ENCODE measurements around the gene MEGF11. TPM values are rescaled to one million over a fixed set of nuclear protein-coding genes. Genes with fewer than 3 reads are reported as not detected.
"Not testable (repeated sequence)": the region's sequence is repeated elsewhere in the genome, so short reads cannot be mapped to it uniquely, and the experiment has no call there.

The MEGF11 gene
- total RNA-seq, 1 experiment from 2014 or later = not detected

- Histone ChIP-seq H3K79me2 (ENCODE audit: low read length) (no peaks in the 10 kb centered on the region), H3K4me2 (ENCODE audit: low read length) (peak overlapping the region; percentile 53), H3K9me3 (ENCODE audit: low read length) (no peaks in the 10 kb centered on the region), H3K9me2 (replicated peaks; ENCODE audit: low read length) (no peaks in the 10 kb centered on the region), H3K27ac (ENCODE audit: low read length) (peak overlapping the region; percentile 30; the same call in 1 of the 2 replicates), H3K4me1 (ENCODE audit: insufficient read depth, low read length) (peaks cover 9% of the 10 kb centered on the region), H3K4me3 (ENCODE audit: low read length) (peak overlapping the region; percentile 25; the same call in 1 of the 2 replicates), H3K9ac (ENCODE audit: low read length) (no peak overlapping the region), H4K20me1 (ENCODE audit: low read length) (no peaks in the 10 kb centered on the region), H3F3A (ENCODE audit: low read length, unreplicated experiment) (no peaks in the 10 kb centered on the region), H3K36me3 (ENCODE audit: low read depth, low read length) (no peaks in the 10 kb centered on the region), H3K27me3 (ENCODE audit: low read length) (no peaks in the 10 kb centered on the region), H2AFZ (ENCODE audit: low read length) (peak overlapping the region; percentile 41; the same call in 1 of the 2 replicates)
- CTCF ChIA-PET = no interaction called here
- intact Hi-C loops (cut with micrococcal nuclease) = no loop called here
- DNase-seq (peak; percentile 82), ATAC-seq (peak; percentile 85)
- POLR2A ChIA-PET (ENCODE audit: unreplicated experiment) = no interaction called here
- TF ChIP-seq EZH2phosphoT487 (IDR thresholded peaks at IDR 0.05; ENCODE audit: borderline replicate concordance, low read length) = no peak
- no peak for TF ChIP-seq CTCF (conservative IDR thresholded peaks at IDR 0.05; ENCODE audit: low read depth, low read length)
- no TSS peak for BruUV-seq (replicated peaks)
Measured at GRCh38 chr15:66269326-66270090, 16.0 kb upstream of the MEGF11 start.

GRCh38 chr15:66264859-66265513 lies 11.4 kb upstream of the MEGF11 start:
- CTCF ChIA-PET = no interaction called here
- POLR2A ChIA-PET (ENCODE audit: unreplicated experiment) = no interaction called here
- Histone ChIP-seq H3K36me3 (ENCODE audit: low read depth, low read length) (no peaks in the 10 kb centered on the region), H3K4me3 (ENCODE audit: low read length) (no peak overlapping the region), H3K9me2 (replicated peaks; ENCODE audit: low read length) (no peaks in the 10 kb centered on the region), H3F3A (ENCODE audit: low read length, unreplicated experiment) (no peaks in the 10 kb centered on the region), H3K9ac (ENCODE audit: low read length) (no peak overlapping the region), H2AFZ (ENCODE audit: low read length) (no peak overlapping the region), H4K20me1 (ENCODE audit: low read length) (no peaks in the 10 kb centered on the region), H3K9me3 (ENCODE audit: low read length) (no peaks in the 10 kb centered on the region), H3K4me2 (ENCODE audit: low read length) (no peak overlapping the region), H3K27me3 (ENCODE audit: low read length) (no peaks in the 10 kb centered on the region), H3K79me2 (ENCODE audit: low read length) (no peaks in the 10 kb centered on the region), H3K4me1 (ENCODE audit: insufficient read depth, low read length) (peaks cover 9% of the 10 kb centered on the region), H3K27ac (ENCODE audit: low read length) (no peak overlapping the region)
- no peak for DNase-seq
- ATAC-seq = no peak
- BruUV-seq (replicated peaks) = no TSS peak
- intact Hi-C loops (cut with micrococcal nuclease) = no loop called here
- TF ChIP-seq CTCF (conservative IDR thresholded peaks at IDR 0.05; ENCODE audit: low read depth, low read length) (no peak), EZH2phosphoT487 (IDR thresholded peaks at IDR 0.05; ENCODE audit: borderline replicate concordance, low read length) (no peak), EZH2 (IDR thresholded peaks at IDR 0.05; ENCODE audit: low read length, unreplicated experiment) (no peak)

GRCh38 chr15:66262837-66263236 lies 9.3 kb upstream of the MEGF11 start:
- CTCF ChIA-PET; H3K4me2 ChIP-seq (ENCODE audit: low read length); H2AFZ ChIP-seq (ENCODE audit: low read length); POLR2A ChIA-PET (ENCODE audit: unreplicated experiment); H3K4me3 ChIP-seq (ENCODE audit: low read length); BruUV-seq (replicated peaks); H3K9ac ChIP-seq (ENCODE audit: low read length); H3K4me1 ChIP-seq (ENCODE audit: insufficient read depth, low read length); H3K9me2 ChIP-seq (replicated peaks; ENCODE audit: low read length); H3K79me2 ChIP-seq (ENCODE audit: low read length); DNase-seq; H3F3A ChIP-seq (ENCODE audit: low read length, unreplicated experiment); H3K9me3 ChIP-seq (ENCODE audit: low read length); H3K27ac ChIP-seq (ENCODE audit: low read length); H3K27me3 ChIP-seq (ENCODE audit: low read length); H3K36me3 ChIP-seq (ENCODE audit: low read depth, low read length); intact Hi-C loops (cut with micrococcal nuclease); H4K20me1 ChIP-seq (ENCODE audit: low read length); ATAC-seq: not testable (repeated sequence)
